IMR-90 (cell line): ENCODE measurements around the gene DNAH5. TPM values are rescaled to one million over a fixed set of nuclear protein-coding genes. Genes with fewer than 3 reads are reported as not detected.

Experiments used
- ATAC-seq: fragments of 200-7000 bp; cut with Tn5 transposase; 2 replicates; pipeline ENCODE4 v1.9.1; 2020; ENCODE audit warnings: low read depth, mild to moderate bottlenecking, moderate library complexity
- BruUV-seq: library from RNA; stranded (reverse); fragments of 400-500 nt; replicated peaks from 2 replicates; lab custom pipeline; 2021; lab: Mats Ljungman, UMichigan
- CTCF ChIA-PET: fragments of 300-600 bp; formaldehyde crosslinking; extraction: SDS; loops from one replicate; lab custom pipeline; 2021; ENCODE audit warnings: antibody characterized with exemption; lab: Yijun Ruan, JAX
- POLR2A ChIA-PET: fragments of 300-600 bp; sonication (Branson Sonifier 250); formaldehyde crosslinking; loops from one replicate; lab custom pipeline; 2022; ENCODE audit warnings: antibody characterized with exemption; ENCODE audit not compliant: unreplicated experiment; lab: Charles Lee
- DNase-seq: peaks from one replicate; pipeline ENCODE4 v3.0.0; 2013
- H2AFZ ChIP-seq: replicated peaks from 2 replicates; pipeline ENCODE3; 2013; ENCODE audit warnings: low read length, mild to moderate bottlenecking; ENCODE audit not compliant: poor library complexity
- H2AK5ac ChIP-seq: 2 replicates; pipeline ENCODE4 v1.6.1; 2013; ENCODE audit warnings: low read depth, low read length, inconsistent platforms
- H2AK9ac ChIP-seq: replicated peaks from 2 replicates; pipeline ENCODE3; 2013; ENCODE audit warnings: mild to moderate bottlenecking, low read depth, low read length, moderate library complexity; ENCODE audit not compliant: poor library complexity
- H2BK120ac ChIP-seq: 2 replicates; pipeline ENCODE4 v1.6.1; 2013; ENCODE audit warnings: low read depth, low read length, inconsistent platforms
- H2BK15ac ChIP-seq: 3 replicates; pipeline ENCODE4 v1.6.1; 2013; ENCODE audit warnings: low read depth, low read length, inconsistent platforms
- H2BK20ac ChIP-seq: 2 replicates; pipeline ENCODE4 v1.6.1; 2013; ENCODE audit warnings: low read depth, mild to moderate bottlenecking, inconsistent platforms, low read length, moderate library complexity
- H2BK5ac ChIP-seq: 2 replicates; pipeline ENCODE4 v1.6.1; 2013; ENCODE audit warnings: mild to moderate bottlenecking, low read depth, low read length, inconsistent platforms; ENCODE audit not compliant: poor library complexity, severe bottlenecking
- H3K14ac ChIP-seq: replicated peaks from 2 replicates; pipeline ENCODE4 v1.6.1; 2013; ENCODE audit warnings: low read depth, low read length, inconsistent platforms
- H3K18ac ChIP-seq: 2 replicates; pipeline ENCODE4 v1.6.1; 2013; ENCODE audit warnings: low read depth, low read length, control low read depth
- H3K23ac ChIP-seq: 2 replicates; pipeline ENCODE4 v1.6.1; 2013; ENCODE audit warnings: low read depth, low read length, inconsistent platforms
- H3K27ac ChIP-seq: 2 replicates; pipeline ENCODE4 v1.5.1; 2013; ENCODE audit warnings: mild to moderate bottlenecking, control low read depth, low read length; ENCODE audit not compliant: insufficient read depth
- H3K27me3 ChIP-seq: 2 replicates; pipeline ENCODE4 v1.6.1; 2013; ENCODE audit warnings: low read length; ENCODE audit not compliant: control insufficient read depth, insufficient read depth
- H3K36me3 ChIP-seq: 2 replicates; pipeline ENCODE4 v1.6.1; 2013; ENCODE audit warnings: low read length, mixed read lengths; ENCODE audit not compliant: control insufficient read depth, insufficient read depth
- H3K4ac ChIP-seq: 2 replicates; pipeline ENCODE4 v1.6.1; 2013; ENCODE audit warnings: low read depth, low read length, inconsistent platforms
- H3K4me1 ChIP-seq: 2 replicates; pipeline ENCODE4 v1.6.1; 2013; ENCODE audit warnings: low read length, mixed read lengths; ENCODE audit not compliant: control insufficient read depth, insufficient read depth
- H3K4me2 ChIP-seq: 2 replicates; pipeline ENCODE4 v1.6.1; 2013; ENCODE audit warnings: low read depth, mild to moderate bottlenecking, control low read depth, low read length, moderate library complexity
- H3K4me3 ChIP-seq: 2 replicates; pipeline ENCODE4 v1.5.1; 2013; ENCODE audit warnings: low read depth, mild to moderate bottlenecking, control low read depth, low read length, moderate library complexity; ENCODE audit not compliant: insufficient read depth
- H3K56ac ChIP-seq: 2 replicates; pipeline ENCODE4 v1.6.1; 2013; ENCODE audit warnings: low read length, inconsistent platforms; ENCODE audit not compliant: insufficient read depth; ENCODE audit errors: extremely low read depth
- H3K79me1 ChIP-seq, 2 experiments: 2 replicates each; pipeline ENCODE4 v1.6.1; 2013; ENCODE audit warnings: low read length in 2 of 2, inconsistent platforms in 1 of 2, low read depth in 1 of 2
- H3K9ac ChIP-seq: 2 replicates; pipeline ENCODE4 v1.6.1; 2013; ENCODE audit warnings: low read depth, low read length, control low read depth
- H3K9me1 ChIP-seq: 2 replicates; pipeline ENCODE4 v1.6.1; 2013; ENCODE audit warnings: low read length, inconsistent platforms; ENCODE audit not compliant: insufficient read depth
- H3K9me3 ChIP-seq: 2 replicates; pipeline ENCODE4 v1.6.1; 2013; ENCODE audit warnings: low read length; ENCODE audit not compliant: control insufficient read depth, insufficient read depth
- H4K20me1 ChIP-seq: 2 replicates; pipeline ENCODE4 v1.6.1; 2013; ENCODE audit warnings: low read length, inconsistent platforms; ENCODE audit not compliant: insufficient read depth
- H4K5ac ChIP-seq: 2 replicates; pipeline ENCODE4 v1.6.1; 2013; ENCODE audit warnings: mild to moderate bottlenecking, low read depth, low read length, control low read depth
- H4K8ac ChIP-seq, 2 experiments: 2 replicates each; pipeline ENCODE4 v1.6.1; 2013; ENCODE audit warnings: low read depth in 2 of 2, low read length in 2 of 2, control low read depth in 1 of 2, inconsistent platforms in 1 of 2
- H4K91ac ChIP-seq: 2 replicates; pipeline ENCODE4 v1.6.1; 2013; ENCODE audit warnings: low read depth, low read length, inconsistent platforms; ENCODE audit not compliant: insufficient read depth
- MAFK ChIP-seq: IDR thresholded peaks from 2 replicates; pipeline ENCODE4 v1.6.1; 2012; ENCODE audit warnings: low read depth, low read length, improper control_type of control experiment
- WGBS, 2 experiments: methylation state at CpG; one replicate each; pipeline versions ENCODE4 v1.1.5 to v1.1.7; 2013; ENCODE audit warnings: missing lambda C conversion rate in 2 of 2; ENCODE audit not compliant: insufficient read length in 1 of 2; ENCODE audit errors: extremely low coverage in 2 of 2; 5-methylcytosine and 5-hydroxymethylcytosine counted together
- dilution Hi-C: fragments of 300-500 bp; cut with HindIII; formaldehyde crosslinking; loops from one replicate; pipeline ENCODE4 v1.14.3; 2018; ENCODE audit warnings: low sequenced_read_pairs; ENCODE audit not compliant: unreplicated experiment
- in situ Hi-C: fragments of 300-500 bp; cut with MboI; formaldehyde crosslinking; loops from 3 replicates; pipeline ENCODE4 v1.14.3; 2019; ENCODE audit warnings: low sequenced_read_pairs, inconsistent platforms, mixed read lengths
- intact Hi-C: fragments of 100-400 bp; cut with micrococcal nuclease; formaldehyde crosslinking; loops from 2 replicates; pipeline ENCODE4 v1.10.0; 2022
- polyA plus RNA-seq, 3 experiments: library from polyadenylated mRNA; depleted of rRNA; stranded (reverse); fragments of >200 nt; gene quantifications; 2 replicates each; pipeline ENCODE4 v1.2.3, GENCODE V29; 2012; ENCODE audit warnings: low replicate concordance in 1 of 3
- total RNA-seq: library from RNA; depleted of rRNA; stranded (reverse); fragments of >200 nt; gene quantifications from 2 replicates; pipeline ENCODE4 v1.2.3, GENCODE V29; 2012
- TF ChIP-seq, protein P1 (sequence below): conservative IDR thresholded peaks from 2 replicates; pipeline ENCODE4 v1.5.1; 2012; ENCODE audit warnings: mild to moderate bottlenecking, low read depth, low read length, improper control_type of control experiment

Gene DNAH5
- total and polyA plus RNA-seq, 2 of the 4 experiments (the other 2 are of a cell fraction), result 1.9 to 4.3 TPM

GRCh38 chr5:13643734-13644133 is 300.8 kb downstream of the DNAH5 start:
- H3K27me3 ChIP-seq, result no peaks in the 10 kb centered on the region
- no peak overlapping the region for H2AK5ac ChIP-seq
- no peak overlapping the region for H3K56ac ChIP-seq
- no peak overlapping the region for H4K91ac ChIP-seq
- no peak overlapping the region for H3K27ac ChIP-seq
- no peak overlapping the region for H2BK20ac ChIP-seq
- H3K79me1 ChIP-seq, result no peaks in the 10 kb centered on the region
- H3K36me3 ChIP-seq, result no peaks in the 10 kb centered on the region
- CTCF ChIA-PET, result interaction anchor here (0.5 to 1.5 kb wide), 3 partner anchors 10 to 530 kb away, joined by 3 to 5 read pairs (median 4); no protein-coding TSS in a partner anchor
- ATAC-seq (no peak), DNase-seq (no peak)
- no peak overlapping the region for H2AFZ ChIP-seq
- in situ Hi-C loops (no loop called here), dilution Hi-C loops (no loop called here), intact Hi-C loops (no loop called here)
- H3K18ac ChIP-seq, result no peak overlapping the region
- no peak overlapping the region for H3K23ac ChIP-seq
- WGBS, 2 experiments, result no CpG with 5 or more reads among the region's 1 CpG
- no peaks in the 10 kb centered on the region for H4K20me1 ChIP-seq
- H3K9me1 ChIP-seq, result no peaks in the 10 kb centered on the region
- no peak overlapping the region for H3K14ac ChIP-seq
- POLR2A ChIA-PET, result no interaction called here
- no peak overlapping the region for H3K4ac ChIP-seq
- no peak overlapping the region for H4K5ac ChIP-seq
- no peak overlapping the region for H3K4me2 ChIP-seq
- peaks cover 2% of the 10 kb centered on the region; the same call in 1 of the 2 replicates for H3K9me3 ChIP-seq
- no peak overlapping the region for H2BK5ac ChIP-seq
- no peaks in the 10 kb centered on the region for H3K4me1 ChIP-seq
- no peak overlapping the region for H2AK9ac ChIP-seq
- BruUV-seq, result no TSS peak
- no peak overlapping the region for H3K9ac ChIP-seq
- no peak overlapping the region for H2BK15ac ChIP-seq
- H4K8ac ChIP-seq, result no peak overlapping the region
- H2BK120ac ChIP-seq, result no peak overlapping the region
- TF ChIP-seq, protein P1, sequence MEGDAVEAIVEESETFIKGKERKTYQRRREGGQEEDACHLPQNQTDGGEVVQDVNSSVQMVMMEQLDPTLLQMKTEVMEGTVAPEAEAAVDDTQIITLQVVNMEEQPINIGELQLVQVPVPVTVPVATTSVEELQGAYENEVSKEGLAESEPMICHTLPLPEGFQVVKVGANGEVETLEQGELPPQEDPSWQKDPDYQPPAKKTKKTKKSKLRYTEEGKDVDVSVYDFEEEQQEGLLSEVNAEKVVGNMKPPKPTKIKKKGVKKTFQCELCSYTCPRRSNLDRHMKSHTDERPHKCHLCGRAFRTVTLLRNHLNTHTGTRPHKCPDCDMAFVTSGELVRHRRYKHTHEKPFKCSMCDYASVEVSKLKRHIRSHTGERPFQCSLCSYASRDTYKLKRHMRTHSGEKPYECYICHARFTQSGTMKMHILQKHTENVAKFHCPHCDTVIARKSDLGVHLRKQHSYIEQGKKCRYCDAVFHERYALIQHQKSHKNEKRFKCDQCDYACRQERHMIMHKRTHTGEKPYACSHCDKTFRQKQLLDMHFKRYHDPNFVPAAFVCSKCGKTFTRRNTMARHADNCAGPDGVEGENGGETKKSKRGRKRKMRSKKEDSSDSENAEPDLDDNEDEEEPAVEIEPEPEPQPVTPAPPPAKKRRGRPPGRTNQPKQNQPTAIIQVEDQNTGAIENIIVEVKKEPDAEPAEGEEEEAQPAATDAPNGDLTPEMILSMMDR, result no peak
- 0 out of 2 replicates have a peak, but pooled peaks have one; percentile 6 for TF ChIP-seq MAFK
- H3K4me3 ChIP-seq, result no peak overlapping the region
